HepG2 (cell line): Measurements from ENCODE around the gene OR6K6. TPM values are rescaled to one million over a fixed set of nuclear protein-coding genes. Genes with fewer than 3 reads are reported as not detected.

ENCODE experiments used
- ATAC-seq: fragments of 200-7000 bp; cut with Tn5 transposase; 3 replicates; pipeline ENCODE4 v1.9.1; 2020; ENCODE audit warnings: mild to moderate bottlenecking, moderate library complexity
- BruUV-seq: library from RNA; stranded (reverse); fragments of 400-500 nt; replicated peaks from 2 replicates; lab custom pipeline; 2021; lab: Mats Ljungman, UMichigan
- CTCF ChIA-PET: fragments of 300-600 bp; formaldehyde crosslinking; extraction: SDS; loops from one replicate; lab custom pipeline; 2021; ENCODE audit warnings: low total read pairs, inconsistent platforms, low intra/inter-chr PET ratio; lab: Yijun Ruan, JAX
- POLR2A ChIA-PET: fragments of 350-600 bp; sonication (Branson Sonifier 250); formaldehyde crosslinking; loops from one replicate; lab custom pipeline; 2020; ENCODE audit warnings: antibody characterized with exemption, inconsistent platforms; lab: Yijun Ruan, JAX
- DNase-seq: peaks from one replicate; pipeline ENCODE4 v3.0.0-alpha.2; 2015; ENCODE audit warnings: low spot score
- FAIRE-seq: peaks from 3 replicates; lab custom pipeline; 2011; peaks lifted over from hg19 to GRCh38; lab: Jason Lieb, UNC
- H2AFZ ChIP-seq: one replicate; pipeline ENCODE4 v1.6.1; 2011; ENCODE audit warnings: low read length, inconsistent platforms
- H3K27ac ChIP-seq: fragments of 300-600 bp; 3 replicates; pipeline ENCODE4 v1.8.0; 2011; ENCODE audit warnings: mixed run types, mild to moderate bottlenecking, mixed read lengths, low read length, inconsistent platforms; ENCODE audit not compliant: insufficient read depth; ENCODE audit errors: extremely low read length
- H3K27me3 ChIP-seq, 2 experiments: fragments of 200-600 bp in 1 of 2; 2 replicates in 1 of 2; 3 replicates in 1 of 2; pipeline versions ENCODE4 v1.6.0 to v1.8.0; 2011; ENCODE audit warnings: low read length in 2 of 2, mild to moderate bottlenecking in 2 of 2, moderate library complexity in 2 of 2, inconsistent platforms in 1 of 2; ENCODE audit not compliant: insufficient read depth in 2 of 2, control insufficient read depth in 1 of 2
- H3K36me3 ChIP-seq, 2 experiments: fragments of 200-600 bp in 1 of 2; replicated peaks in 1 of 2; 2 replicates in 1 of 2; 3 replicates in 1 of 2; pipeline versions ENCODE4 v1.5.1 to v1.8.0; 2011; ENCODE audit warnings: low read length in 2 of 2, inconsistent platforms in 1 of 2; ENCODE audit not compliant: insufficient read depth in 2 of 2, control insufficient read depth in 1 of 2
- H3K4me1 ChIP-seq: 2 replicates; pipeline ENCODE4 v1.5.1; 2012; ENCODE audit warnings: low read length, inconsistent platforms; ENCODE audit not compliant: insufficient read depth
- H3K4me2 ChIP-seq: 2 replicates; pipeline ENCODE4 v1.6.0; 2011; ENCODE audit warnings: low read depth, low read length, inconsistent platforms
- H3K4me3 ChIP-seq, 3 experiments: fragments of 200-600 bp in 1 of 3; sonication (generic), shearing (Covaris generic) in 1 of 3; replicated peaks in 1 of 3; 2 replicates each; pipeline ENCODE4 v1.5.1; 2011 to 2016; ENCODE audit warnings: low read length in 3 of 3, inconsistent platforms in 2 of 3, low read depth in 2 of 3, mild to moderate bottlenecking in 2 of 3, control low read depth in 1 of 3, mixed read lengths in 1 of 3; ENCODE audit not compliant: insufficient read depth in 1 of 3
- H3K79me2 ChIP-seq: one replicate; pipeline ENCODE4 v1.6.1; 2011; ENCODE audit warnings: low read length, inconsistent platforms; ENCODE audit not compliant: insufficient read depth
- H3K9ac ChIP-seq: 2 replicates; pipeline ENCODE4 v1.6.0; 2011; ENCODE audit warnings: mild to moderate bottlenecking, low read depth, low read length, inconsistent platforms; ENCODE audit not compliant: insufficient read depth
- H3K9me3 ChIP-seq: 2 replicates; pipeline ENCODE4 v1.5.1; 2012; ENCODE audit warnings: mild to moderate bottlenecking, low read length
- H4K20me1 ChIP-seq: 2 replicates; pipeline ENCODE4 v1.6.0; 2011; ENCODE audit warnings: inconsistent platforms, mild to moderate bottlenecking, low read length, moderate library complexity; ENCODE audit not compliant: insufficient read depth
- ASH2L ChIP-seq: fragments of 300-600, 200-600 bp; sonication (generic); IDR thresholded peaks from 2 replicates; pipeline ENCODE4 v1.7.0; 2017; ENCODE audit warnings: low read depth, mild to moderate bottlenecking, moderate library complexity, mixed read lengths, low read length; ENCODE audit not compliant: insufficient read length
- ATF7 ChIP-seq, 2 experiments: fragments of 450-650 bp in 1 of 2; sonication (generic) in 1 of 2; formaldehyde crosslinking in 1 of 2; IDR thresholded peaks; 2 replicates each; pipeline versions ENCODE4 v1.4.0 to v1.6.1; 2016 to 2020; ENCODE audit warnings: antibody characterized with exemption in 1 of 2, mild to moderate bottlenecking in 1 of 2, missing genetic modification reagents in 1 of 2
- MLLT10 ChIP-seq: sonication (generic); formaldehyde crosslinking; IDR thresholded peaks from 2 replicates; pipeline ENCODE4 v1.4.0; 2020; ENCODE audit warnings: missing genetic modification reagents
- NFIB ChIP-seq: sonication (generic); formaldehyde crosslinking; IDR thresholded peaks from 2 replicates; pipeline ENCODE4 v1.9.0; 2021; ENCODE audit warnings: missing genetic modification reagents, mild to moderate bottlenecking, borderline replicate concordance
- PCBP1 ChIP-seq: fragments of 200-400 bp; formaldehyde crosslinking; IDR thresholded peaks from 2 replicates; pipeline ENCODE4 v1.6.1; 2017; ENCODE audit warnings: mild to moderate bottlenecking, low read depth, low read length, borderline replicate concordance
- STAT5B ChIP-seq: sonication (generic); formaldehyde crosslinking; IDR thresholded peaks from 2 replicates; pipeline ENCODE4 v1.4.0; 2020; ENCODE audit warnings: missing genetic modification reagents
- U2AF2 ChIP-seq: fragments of 200-400 bp; formaldehyde crosslinking; IDR thresholded peaks from 2 replicates; pipeline ENCODE4 v1.6.1; 2017; ENCODE audit warnings: low read depth, mild to moderate bottlenecking, low read length
- ZC3H4 ChIP-seq: sonication (generic); formaldehyde crosslinking; IDR thresholded peaks from 2 replicates; pipeline ENCODE4 v1.4.0; 2020; ENCODE audit warnings: missing genetic modification reagents, borderline replicate concordance
- ZNF12 ChIP-seq: sonication (generic); formaldehyde crosslinking; IDR thresholded peaks from 2 replicates; pipeline ENCODE4 v1.5.0; 2020; ENCODE audit warnings: missing genetic modification reagents
- ZSCAN21 ChIP-seq: sonication (generic); formaldehyde crosslinking; IDR thresholded peaks from 2 replicates; pipeline ENCODE4 v1.8.0; 2022; ENCODE audit warnings: mild to moderate bottlenecking, missing genetic modification reagents, moderate library complexity, borderline replicate concordance
- WGBS: methylation state at CpG from one replicate; pipeline ENCODE4 v1.1.6; 2017; ENCODE audit warnings: low lambda C conversion rate; 5-methylcytosine and 5-hydroxymethylcytosine counted together
- in situ Hi-C: cut with HindIII; loops from 2 replicates; pipeline ENCODE4 v1.10.0; 2017; ENCODE audit warnings: low pct_unique_long_range_greater_than_20kb; ENCODE audit not compliant: extremely low pct_ligation_motif_present
- intact Hi-C: fragments of 100-400 bp; cut with micrococcal nuclease; formaldehyde crosslinking; loops from one replicate; pipeline ENCODE4 v1.10.0; 2022; ENCODE audit not compliant: unreplicated experiment
- polyA plus RNA-seq, 8 experiments: library from polyadenylated mRNA; depleted of rRNA in 3 of 8; stranded (reverse) in 7 of 8; unstranded in 1 of 8; fragments of >200 nt; fragmentation: Illumina TruSeq in 4 of 8; extraction: Trizol in 4 of 8; gene quantifications; 2 replicates each; pipeline versions ENCODE4 v1.2.1 to v1.2.3, GENCODE V29; 2011 to 2016; ENCODE audit warnings: low read depth in 4 of 8, missing spikeins in 1 of 8, mixed read lengths in 1 of 8; ENCODE audit not compliant: insufficient read depth in 1 of 8
- total RNA-seq, 5 experiments: library from RNA; depleted of rRNA; stranded (reverse); fragments of >200 nt; fragmentation: Illumina TruSeq; extraction: Trizol; gene quantifications; 2 replicates each; pipeline ENCODE4 v1.2.3, GENCODE V29; 2016; ENCODE audit warnings: low read depth in 1 of 5
- TF ChIP-seq, protein P1 (sequence below): sonication (generic); formaldehyde crosslinking; IDR thresholded peaks from 2 replicates; pipeline ENCODE4 v1.8.0; 2023; ENCODE audit warnings: mild to moderate bottlenecking, missing genetic modification reagents
- TF ChIP-seq, protein P2 (sequence below): sonication (generic); formaldehyde crosslinking; IDR thresholded peaks from 2 replicates; pipeline ENCODE4 v1.5.1; 2020; ENCODE audit warnings: mild to moderate bottlenecking, missing genetic modification reagents
- TF ChIP-seq, protein P3 (sequence below): sonication (generic); formaldehyde crosslinking; IDR thresholded peaks from 2 replicates; pipeline ENCODE4 v1.9.0; 2021; ENCODE audit warnings: missing genetic modification reagents, mild to moderate bottlenecking, borderline replicate concordance

The OR6K6 gene
- total and polyA plus RNA-seq, 2 of the 13 experiments (the other 11 are each of a cell fraction or from before 2014, with no cell fraction given) = not detected

DNA sequence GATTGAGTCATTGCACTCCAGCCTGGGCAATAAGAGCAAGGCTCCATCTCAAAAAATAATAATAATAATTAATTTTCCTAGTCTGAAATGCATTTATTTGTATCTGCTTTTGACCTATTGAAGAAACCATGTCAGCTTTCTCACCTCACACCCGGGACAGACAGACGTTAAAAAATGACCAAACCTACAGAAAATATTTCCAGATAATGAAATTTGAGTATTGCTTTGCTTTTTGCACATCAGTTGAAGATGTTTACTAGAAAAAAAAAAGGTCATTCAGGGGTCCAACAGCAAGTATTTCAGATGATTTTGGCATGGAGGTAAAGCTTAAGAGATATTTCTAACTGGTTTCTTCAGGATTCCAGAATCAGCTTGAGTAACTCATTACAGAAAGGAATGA is at the start of gene OR6K6 (continued):
- TF ChIP-seq ASH2L (no peak), ZSCAN21 (CRISPR knock-in tag) (no peak), STAT5B (CRISPR knock-in tag) (no peak), U2AF2 (no peak), ZC3H4 (CRISPR knock-in tag) (no peak), ATF7 (IDR thresholded peaks at IDR 0.05) (no peak), ATF7 (CRISPR knock-in tag; IDR thresholded peaks at IDR 0.05) (no peak), PCBP1 (no peak), NFIB (no peak)
- TF ChIP-seq, protein P1, sequence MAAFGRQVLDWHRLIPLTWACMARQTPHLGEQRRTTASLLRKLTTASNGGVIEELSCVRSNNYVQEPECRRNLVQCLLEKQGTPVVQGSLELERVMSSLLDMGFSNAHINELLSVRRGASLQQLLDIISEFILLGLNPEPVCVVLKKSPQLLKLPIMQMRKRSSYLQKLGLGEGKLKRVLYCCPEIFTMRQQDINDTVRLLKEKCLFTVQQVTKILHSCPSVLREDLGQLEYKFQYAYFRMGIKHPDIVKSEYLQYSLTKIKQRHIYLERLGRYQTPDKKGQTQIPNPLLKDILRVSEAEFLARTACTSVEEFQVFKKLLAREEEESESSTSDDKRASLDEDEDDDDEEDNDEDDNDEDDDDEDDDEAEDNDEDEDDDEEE (CRISPR knock-in tag) = no peak

DNA sequence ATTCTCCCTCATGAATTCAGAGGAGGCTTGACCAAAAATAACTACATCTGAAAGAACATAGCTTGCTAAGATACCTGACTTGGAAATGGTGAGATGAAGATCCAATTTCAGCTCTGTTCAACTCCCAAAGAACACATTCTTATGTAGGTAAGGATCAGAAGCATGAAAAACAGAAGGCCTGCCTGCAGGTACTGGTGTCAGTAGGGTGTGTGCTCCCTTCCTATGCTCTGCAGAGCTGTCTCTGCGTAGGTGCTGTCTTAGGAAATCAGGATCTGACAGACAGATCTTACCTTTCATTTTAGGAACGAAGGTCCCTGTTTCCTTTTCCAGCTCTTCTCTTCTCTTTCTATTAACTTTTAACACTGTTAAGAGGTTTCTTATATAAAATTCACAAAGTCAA is 48.4 kb upstream of the OR6K6 start:
- H3K9me3 ChIP-seq = no peaks in the 10 kb centered on the region
- 3% methylated on average over 2 of the region's 2 CpGs for WGBS
- H3K27ac ChIP-seq = no peak overlapping the region
- H3K4me3 ChIP-seq = no peak overlapping the region
- no peaks in the 10 kb centered on the region for H3K4me1 ChIP-seq
- intact Hi-C loops (no loop called here), in situ Hi-C loops (no loop called here)
- ChIA-PET CTCF (no interaction called here), POLR2A (no interaction called here)
- H3K4me2 ChIP-seq = no peak overlapping the region
- FAIRE-seq (no peak), DNase-seq (no peak), ATAC-seq (no peak)
- H3K9ac ChIP-seq = no peak overlapping the region
- TF ChIP-seq, protein P2, sequence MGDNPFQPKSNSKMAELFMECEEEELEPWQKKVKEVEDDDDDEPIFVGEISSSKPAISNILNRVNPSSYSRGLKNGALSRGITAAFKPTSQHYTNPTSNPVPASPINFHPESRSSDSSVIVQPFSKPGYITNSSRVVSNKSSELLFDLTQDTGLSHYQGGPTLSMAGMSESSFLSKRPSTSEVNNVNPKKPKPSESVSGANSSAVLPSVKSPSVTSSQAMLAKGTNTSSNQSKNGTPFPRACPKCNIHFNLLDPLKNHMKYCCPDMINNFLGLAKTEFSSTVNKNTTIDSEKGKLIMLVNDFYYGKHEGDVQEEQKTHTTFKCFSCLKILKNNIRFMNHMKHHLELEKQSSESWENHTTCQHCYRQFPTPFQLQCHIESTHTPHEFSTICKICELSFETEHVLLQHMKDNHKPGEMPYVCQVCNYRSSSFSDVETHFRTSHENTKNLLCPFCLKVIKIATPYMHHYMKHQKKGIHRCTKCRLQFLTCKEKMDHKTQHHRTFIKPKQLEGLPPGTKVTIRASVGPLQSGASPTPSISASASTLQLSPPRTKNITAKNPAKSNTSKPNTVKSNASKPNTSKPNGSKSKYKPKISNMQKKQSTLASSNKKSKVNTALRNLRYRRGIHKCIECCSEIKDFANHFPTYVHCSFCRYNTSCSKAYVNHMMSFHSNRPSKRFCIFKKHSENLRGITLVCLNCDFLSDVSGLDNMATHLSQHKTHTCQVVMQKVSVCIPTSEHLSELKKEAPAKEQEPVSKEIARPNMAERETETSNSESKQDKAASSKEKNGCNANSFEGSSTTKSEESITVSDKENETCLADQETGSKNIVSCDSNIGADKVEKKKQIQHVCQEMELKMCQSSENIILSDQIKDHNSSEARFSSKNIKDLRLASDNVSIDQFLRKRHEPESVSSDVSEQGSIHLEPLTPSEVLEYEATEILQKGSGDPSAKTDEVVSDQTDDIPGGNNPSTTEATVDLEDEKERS (CRISPR knock-in tag) = no peak
- TF ChIP-seq MLLT10 (CRISPR knock-in tag) (no peak), ZNF12 (CRISPR knock-in tag) (no peak)
- TF ChIP-seq, protein P3, sequence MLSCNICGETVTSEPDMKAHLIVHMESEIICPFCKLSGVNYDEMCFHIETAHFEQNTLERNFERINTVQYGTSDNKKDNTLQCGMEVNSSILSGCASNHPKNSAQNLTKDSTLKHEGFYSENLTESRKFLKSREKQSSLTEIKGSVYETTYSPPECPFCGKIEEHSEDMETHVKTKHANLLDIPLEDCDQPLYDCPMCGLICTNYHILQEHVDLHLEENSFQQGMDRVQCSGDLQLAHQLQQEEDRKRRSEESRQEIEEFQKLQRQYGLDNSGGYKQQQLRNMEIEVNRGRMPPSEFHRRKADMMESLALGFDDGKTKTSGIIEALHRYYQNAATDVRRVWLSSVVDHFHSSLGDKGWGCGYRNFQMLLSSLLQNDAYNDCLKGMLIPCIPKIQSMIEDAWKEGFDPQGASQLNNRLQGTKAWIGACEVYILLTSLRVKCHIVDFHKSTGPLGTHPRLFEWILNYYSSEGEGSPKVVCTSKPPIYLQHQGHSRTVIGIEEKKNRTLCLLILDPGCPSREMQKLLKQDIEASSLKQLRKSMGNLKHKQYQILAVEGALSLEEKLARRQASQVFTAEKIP (CRISPR knock-in tag) = no peak
- H2AFZ ChIP-seq = no peak overlapping the region
- H3K36me3 ChIP-seq = no peaks in the 10 kb centered on the region
- no peaks in the 10 kb centered on the region for H4K20me1 ChIP-seq
- no peaks in the 10 kb centered on the region for H3K79me2 ChIP-seq
- BruUV-seq = no TSS peak
- no peaks in the 10 kb centered on the region for H3K27me3 ChIP-seq
